B cell (primary cell): Measurements from ENCODE around the gene GLRX2. TPM values are rescaled to one million over a fixed set of nuclear protein-coding genes. Genes with fewer than 3 reads are reported as not detected.

Experiments used
- ATAC-seq: fragments of 200-7000 bp; cut with Tn5 transposase; one replicate; pipeline ENCODE4 v1.10.0; 2021; ENCODE audit warnings: low read depth, mild to moderate bottlenecking, moderate number of reproducible peaks, moderate library complexity
- CTCF ChIA-PET: fragments of 350-600 bp; sonication (Branson Sonifier 250); formaldehyde crosslinking; loops from one replicate; lab custom pipeline; 2021; ENCODE audit warnings: antibody characterized with exemption, inconsistent platforms; lab: Charles Lee
- POLR2A ChIA-PET: fragments of 350-600 bp; sonication (Branson Sonifier 250); formaldehyde crosslinking; loops from one replicate; lab custom pipeline; 2021; ENCODE audit warnings: antibody characterized with exemption; lab: Charles Lee
- DNase-seq: peaks from one replicate; pipeline ENCODE4 v3.0.0; 2013
- H2AFZ ChIP-seq: 2 replicates; pipeline ENCODE4 v1.6.1; 2012; ENCODE audit warnings: mild to moderate bottlenecking, low read depth, low read length; ENCODE audit not compliant: insufficient read depth, poor library complexity, severe bottlenecking
- H3K27ac ChIP-seq, 2 donors: 1 replicate in 1 of 2; 2 replicates in 1 of 2; pipeline ENCODE4 v1.5.1; 2012 to 2013; ENCODE audit warnings: low read length in 2 of 2, mild to moderate bottlenecking in 2 of 2, moderate library complexity in 1 of 2
- H3K27me3 ChIP-seq, 4 experiments: fragments of 200-600 bp in 1 of 4; sonication (generic) in 1 of 4; replicated peaks in 1 of 4; 1 replicate in 2 of 4; 2 replicates in 2 of 4; pipeline versions ENCODE4 v1.6.1 to v1.7.0; 2013 to 2016; ENCODE audit warnings: low read length in 3 of 4, mild to moderate bottlenecking in 2 of 4, mixed read lengths in 1 of 4, moderate library complexity in 1 of 4; ENCODE audit not compliant: insufficient read depth in 4 of 4, control insufficient read depth in 3 of 4; ENCODE audit errors: control extremely low read depth in 1 of 4
- H3K36me3 ChIP-seq, 2 experiments: replicated peaks in 1 of 2; 1 replicate in 1 of 2; 2 replicates in 1 of 2; pipeline versions ENCODE4 v1.6.1 to v1.7.1; 2013; ENCODE audit warnings: low read length in 1 of 2; ENCODE audit not compliant: insufficient read depth in 2 of 2, control insufficient read depth in 1 of 2; ENCODE audit errors: control extremely low read depth in 1 of 2, extremely low read depth in 1 of 2
- H3K4me1 ChIP-seq, 2 donors: fragments of 200-600 bp in 1 of 2; sonication (generic) in 1 of 2; 1 replicate in 1 of 2; 2 replicates in 1 of 2; pipeline versions ENCODE4 v1.5.1 to v1.6.1; 2013 to 2017; ENCODE audit warnings: low read length in 2 of 2; ENCODE audit not compliant: control insufficient read depth in 2 of 2, insufficient read depth in 2 of 2
- H3K4me2 ChIP-seq: replicated peaks from 2 replicates; pipeline ENCODE3; 2012; ENCODE audit warnings: mild to moderate bottlenecking, low read depth, low read length; ENCODE audit not compliant: poor library complexity, severe bottlenecking
- H3K4me3 ChIP-seq, 5 experiments: fragments of 200-600 bp in 1 of 5; sonication (generic) in 1 of 5; 1 replicate in 3 of 5; 2 replicates in 2 of 5; pipeline versions ENCODE4 v1.5.1 to v1.7.0; 2011 to 2016; ENCODE audit warnings: low read length in 4 of 5, mild to moderate bottlenecking in 4 of 5, low read depth in 2 of 5, control low read depth in 1 of 5, moderate library complexity in 1 of 5; ENCODE audit not compliant: insufficient read depth in 1 of 5; ENCODE audit errors: control extremely low read depth in 1 of 5, extremely low read depth in 1 of 5
- H3K79me2 ChIP-seq: fragments of 200-600 bp; sonication (generic); one replicate; pipeline ENCODE4 v1.6.0; 2016; ENCODE audit warnings: low read length; ENCODE audit not compliant: control insufficient read depth, insufficient read depth
- H3K9ac ChIP-seq: fragments of 200-600 bp; sonication (generic); 2 replicates; pipeline ENCODE4 v1.6.1; 2017; ENCODE audit warnings: mild to moderate bottlenecking, low read length, moderate library complexity
- H3K9me3 ChIP-seq, 3 donors: one replicate each; pipeline versions ENCODE4 v1.6.1 to v1.7.1; 2013; ENCODE audit warnings: low read length in 2 of 3; ENCODE audit not compliant: control insufficient read depth in 2 of 3, insufficient read depth in 1 of 3; ENCODE audit errors: control extremely low read depth in 1 of 3
- H4K20me1 ChIP-seq: 2 replicates; pipeline ENCODE4 v1.6.0; 2012; ENCODE audit warnings: mild to moderate bottlenecking, low read length; ENCODE audit not compliant: insufficient read depth, control insufficient read depth, poor library complexity, severe bottlenecking
- H3K27ac Mint-ChIP-seq: one replicate; pipeline ENCODE4 v1.8.0; 2021; ENCODE audit warnings: mixed read lengths
- H3K27me3 Mint-ChIP-seq: one replicate; pipeline ENCODE4 v1.8.0; 2021; ENCODE audit warnings: mixed read lengths
- H3K4me1 Mint-ChIP-seq: one replicate; pipeline ENCODE4 v1.8.0; 2021; ENCODE audit warnings: mixed read lengths
- H3K4me3 Mint-ChIP-seq: one replicate; pipeline ENCODE4 v1.8.0; 2021; ENCODE audit warnings: mixed read lengths
- H3K9me3 Mint-ChIP-seq: one replicate; pipeline ENCODE4 v1.8.0; 2022; ENCODE audit warnings: mixed read lengths; ENCODE audit not compliant: insufficient read depth
- EZH2 ChIP-seq: IDR thresholded peaks from 2 replicates; pipeline ENCODE4 v1.6.1; 2012; ENCODE audit warnings: borderline replicate concordance, low read depth, mild to moderate bottlenecking, moderate library complexity, low read length; ENCODE audit not compliant: insufficient read depth, poor library complexity, severe bottlenecking
- WGBS: methylation state at CpG from one replicate; pipeline ENCODE4 v1.1.5; 2013; ENCODE audit warnings: missing lambda C conversion rate; ENCODE audit not compliant: insufficient coverage; 5-methylcytosine and 5-hydroxymethylcytosine counted together
- intact Hi-C: fragments of 100-400 bp; cut with micrococcal nuclease; formaldehyde crosslinking; loops from one replicate; pipeline ENCODE4 v1.10.0; 2022
- polyA plus RNA-seq: library from polyadenylated mRNA; depleted of rRNA; stranded (reverse); fragments of >200 nt; gene quantifications from 2 replicates; pipeline ENCODE4 v1.2.3, GENCODE V29; 2012
- total RNA-seq, 2 donors: library from RNA; stranded (reverse); fragments of 120-200 nt in 1 of 2; gene quantifications; 1 replicate in 1 of 2; 2 replicates in 1 of 2; pipeline versions ENCODE4 v1.2.3 to v1.2.4, GENCODE V29; 2013 to 2022
- TF ChIP-seq, protein P1 (sequence below): fragments of 200-600 bp; IDR thresholded peaks from one replicate; pipeline ENCODE4 v1.8.0; 2022; ENCODE audit warnings: antibody characterized with exemption, mild to moderate bottlenecking

GLRX2 gene
- total and polyA plus RNA-seq, 2 donors (not counting 1 experiment from before 2014, with no cell fraction given), result 2.7 to 12.9 TPM

DNA sequence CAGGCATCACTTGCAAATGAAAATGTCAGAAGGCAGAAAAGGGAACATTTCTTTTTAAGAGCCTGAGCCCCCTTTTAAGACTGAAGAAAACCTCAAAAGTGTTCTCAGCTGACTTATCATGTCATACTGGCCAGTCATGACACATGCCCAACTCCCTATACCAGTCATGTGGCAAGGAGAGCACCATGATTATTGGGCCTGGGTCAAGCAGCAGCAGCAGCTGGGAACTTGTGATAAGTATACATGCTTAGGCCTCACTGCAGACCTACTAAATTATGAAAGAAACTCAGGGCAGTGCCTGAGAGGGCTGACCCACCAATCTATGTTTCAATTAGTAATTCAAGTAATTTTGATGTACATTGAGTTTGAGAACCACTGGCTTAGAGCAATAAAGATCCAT is 37.2 kb downstream of the GLRX2 start:
- Histone ChIP-seq H3K4me2 (no peak overlapping the region), H2AFZ (no peak overlapping the region), H3K36me3 (peaks cover 1 to 13% of the 10 kb centered on the region in 2 experiments), H3K9me3 (no peaks in the 10 kb centered on the region), H3K9ac (no peak overlapping the region), H4K20me1 (peaks cover 13% of the 10 kb centered on the region), H3K4me1 (peaks cover 14% of the 10 kb centered on the region in 2 donors), H3K4me3 (no peak overlapping the region), H3K27me3 (no peaks in the 10 kb centered on the region), H3K79me2 (peaks cover 53% of the 10 kb centered on the region), H3K27ac (no peak overlapping the region)
- POLR2A ChIA-PET, result no interaction called here
- no peak overlapping the region for H3K4me3 Mint-ChIP-seq
- H3K27ac Mint-ChIP-seq, result peak overlapping the region; percentile 66
- ATAC-seq, result no peak
- intact Hi-C loops, result no loop called here
- no peaks in the 10 kb centered on the region for H3K9me3 Mint-ChIP-seq
- peaks cover 57% of the 10 kb centered on the region for H3K4me1 Mint-ChIP-seq
- DNase-seq, result no peak
- no peaks in the 10 kb centered on the region for H3K27me3 Mint-ChIP-seq
- TF ChIP-seq, protein P1, sequence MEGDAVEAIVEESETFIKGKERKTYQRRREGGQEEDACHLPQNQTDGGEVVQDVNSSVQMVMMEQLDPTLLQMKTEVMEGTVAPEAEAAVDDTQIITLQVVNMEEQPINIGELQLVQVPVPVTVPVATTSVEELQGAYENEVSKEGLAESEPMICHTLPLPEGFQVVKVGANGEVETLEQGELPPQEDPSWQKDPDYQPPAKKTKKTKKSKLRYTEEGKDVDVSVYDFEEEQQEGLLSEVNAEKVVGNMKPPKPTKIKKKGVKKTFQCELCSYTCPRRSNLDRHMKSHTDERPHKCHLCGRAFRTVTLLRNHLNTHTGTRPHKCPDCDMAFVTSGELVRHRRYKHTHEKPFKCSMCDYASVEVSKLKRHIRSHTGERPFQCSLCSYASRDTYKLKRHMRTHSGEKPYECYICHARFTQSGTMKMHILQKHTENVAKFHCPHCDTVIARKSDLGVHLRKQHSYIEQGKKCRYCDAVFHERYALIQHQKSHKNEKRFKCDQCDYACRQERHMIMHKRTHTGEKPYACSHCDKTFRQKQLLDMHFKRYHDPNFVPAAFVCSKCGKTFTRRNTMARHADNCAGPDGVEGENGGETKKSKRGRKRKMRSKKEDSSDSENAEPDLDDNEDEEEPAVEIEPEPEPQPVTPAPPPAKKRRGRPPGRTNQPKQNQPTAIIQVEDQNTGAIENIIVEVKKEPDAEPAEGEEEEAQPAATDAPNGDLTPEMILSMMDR, result no peak
- no peak for TF ChIP-seq EZH2
- CTCF ChIA-PET, result no interaction called here

- no peak overlapping the region for H3K9ac ChIP-seq
- Mint-ChIP-seq H3K27me3 (no peaks in the 10 kb centered on the region), H3K9me3 (no peaks in the 10 kb centered on the region), H3K4me3 (no peak overlapping the region), H3K27ac (no peak overlapping the region), H3K4me1 (peaks cover 63% of the 10 kb centered on the region)
- H4K20me1 ChIP-seq, result peaks cover 13% of the 10 kb centered on the region
- DNase-seq (no peak), ATAC-seq (no peak)
- H3K4me3 ChIP-seq, result no peak overlapping the region
- H3K9me3 ChIP-seq, result peaks cover 0 to 2% (median 0%) of the 10 kb centered on the region in 3 donors
- no peaks in the 10 kb centered on the region for H3K27me3 ChIP-seq
- peak overlapping the region; percentile 4 for H3K4me2 ChIP-seq
- H2AFZ ChIP-seq, result no peak overlapping the region
- POLR2A ChIA-PET, result no interaction called here
- CTCF ChIA-PET, result no interaction called here
- no peak for TF ChIP-seq EZH2
- TF ChIP-seq, protein P1, result no peak
- 67% methylated on average over 1 of the region's 4 CpGs for WGBS
- intact Hi-C loops, result no loop called here
- H3K4me1 ChIP-seq, result peaks cover 14% of the 10 kb centered on the region in 2 donors
- H3K36me3 ChIP-seq, result peaks cover 1 to 6% of the 10 kb centered on the region in 2 experiments
- H3K79me2 ChIP-seq, result peaks cover 56% of the 10 kb centered on the region
- no peak overlapping the region for H3K27ac ChIP-seq
These were observed 38.6 kb downstream of the GLRX2 start for GRCh38 chr1:193066606-193067005.
